ENCODE measurements around the gene LYZL6.
"Not testable (repeated sequence)": the region's sequence is repeated elsewhere in the genome, so short reads cannot be mapped to it uniquely, and the experiment has no call there.

Gene LYZL6

DNA sequence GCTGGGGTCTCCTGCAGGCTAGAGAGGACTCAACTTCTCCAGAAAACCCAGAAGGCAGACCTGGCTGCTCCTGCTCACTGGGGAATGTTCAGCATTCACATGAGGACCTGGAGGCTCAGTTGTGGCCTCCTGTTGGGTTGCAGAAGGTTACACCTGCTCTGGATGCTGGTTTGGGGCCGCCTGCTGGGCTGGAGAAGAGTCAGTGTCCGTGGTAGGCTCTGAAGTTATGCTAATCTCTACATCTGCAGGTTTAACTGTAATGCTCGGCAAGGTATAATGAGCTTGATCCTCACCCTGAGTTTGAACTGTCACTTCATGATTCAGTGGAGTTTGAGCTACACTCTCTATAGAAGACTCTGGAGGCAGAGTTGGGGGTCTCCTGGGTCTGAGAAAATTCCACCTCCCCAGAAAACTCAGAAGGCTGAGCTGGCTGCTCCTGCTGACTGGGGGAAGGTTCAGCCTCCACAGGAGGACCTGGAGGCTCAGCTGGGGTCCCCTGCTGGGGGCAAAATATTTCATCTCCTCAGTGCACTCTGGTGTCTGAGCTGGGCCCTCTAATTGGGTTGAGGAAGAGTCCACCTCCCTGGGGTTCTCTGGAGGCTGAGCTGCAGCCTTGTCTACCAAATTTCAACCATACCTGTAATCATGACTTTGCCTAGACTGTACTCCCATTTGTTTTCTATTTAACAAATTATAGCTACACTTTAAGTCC lies 36.4 kb downstream of the LYZL6 start:
- DNase-seq (ENCODE audit: low spot score): no peak

GRCh38 chr17:35906191-35906925 lies 37.2 kb downstream of the LYZL6 start:
- DNase-seq (ENCODE audit: low spot score): no peak

DNA sequence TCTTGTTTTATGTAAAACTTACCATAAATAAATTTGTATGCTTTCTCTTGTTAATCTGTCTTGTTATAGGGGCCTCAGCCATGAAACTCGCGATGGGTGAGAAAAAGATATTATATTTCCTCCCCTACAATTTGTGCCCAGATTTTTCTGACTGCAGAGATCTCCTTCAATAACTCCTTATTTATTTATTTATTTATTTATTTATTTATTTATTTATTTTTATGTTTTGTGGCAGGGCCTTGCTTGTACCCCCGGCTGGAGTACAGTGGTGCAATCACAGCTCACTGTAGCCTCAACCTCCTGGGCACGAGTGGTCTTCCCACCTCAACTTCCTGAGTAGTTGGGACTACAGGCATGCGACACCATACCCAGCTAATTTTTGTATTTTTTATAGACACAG lies 40.1 kb downstream of the LYZL6 start:
- DNase-seq (ENCODE audit: low spot score): no peak

DNA sequence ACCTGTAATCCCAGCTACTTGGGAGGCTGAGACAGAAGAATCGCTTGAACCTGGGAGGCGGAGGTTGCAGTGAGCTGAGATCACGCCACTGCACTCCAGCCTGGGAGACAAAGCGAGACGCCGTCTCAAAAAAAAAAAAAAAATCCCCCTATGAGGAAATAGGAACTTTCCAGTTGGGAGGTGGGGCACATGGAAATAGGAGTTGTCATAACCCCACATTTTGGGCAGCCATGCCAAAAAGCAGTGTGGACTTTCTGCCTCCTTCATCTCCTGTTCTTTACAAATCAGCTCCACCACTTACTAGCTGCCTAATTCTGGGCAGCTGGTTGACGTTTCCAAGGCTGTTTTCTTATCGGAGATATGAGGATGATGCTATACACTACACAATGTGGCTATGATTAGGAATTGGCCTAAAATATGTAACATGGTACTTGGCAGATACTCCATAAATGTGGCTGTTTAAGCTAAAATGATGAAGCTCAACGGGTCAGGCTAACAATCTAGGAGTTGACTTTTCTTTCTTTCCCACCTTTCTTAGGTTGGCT lies 41.8 kb downstream of the LYZL6 start:
- no peak for DNase-seq (ENCODE audit: low spot score)

- no peak for DNase-seq (ENCODE audit: low spot score)
Measured at GRCh38 chr17:35900708-35901480, 42.6 kb downstream of the LYZL6 start.

- no peak for DNase-seq (ENCODE audit: low spot score)
Measured at GRCh38 chr17:35900280-35900679, 43.2 kb downstream of the LYZL6 start.

GRCh38 chr17:35898283-35899070 lies 45.0 kb downstream of the LYZL6 start:
- no peak for DNase-seq (ENCODE audit: low spot score)

GRCh38 chr17:35897772-35898171 lies 45.7 kb downstream of the LYZL6 start:
- DNase-seq (ENCODE audit: low spot score): not testable (repeated sequence)

GRCh38 chr17:35895636-35896587 lies 47.6 kb downstream of the LYZL6 start:
- DNase-seq (ENCODE audit: low spot score): no peak

DNA sequence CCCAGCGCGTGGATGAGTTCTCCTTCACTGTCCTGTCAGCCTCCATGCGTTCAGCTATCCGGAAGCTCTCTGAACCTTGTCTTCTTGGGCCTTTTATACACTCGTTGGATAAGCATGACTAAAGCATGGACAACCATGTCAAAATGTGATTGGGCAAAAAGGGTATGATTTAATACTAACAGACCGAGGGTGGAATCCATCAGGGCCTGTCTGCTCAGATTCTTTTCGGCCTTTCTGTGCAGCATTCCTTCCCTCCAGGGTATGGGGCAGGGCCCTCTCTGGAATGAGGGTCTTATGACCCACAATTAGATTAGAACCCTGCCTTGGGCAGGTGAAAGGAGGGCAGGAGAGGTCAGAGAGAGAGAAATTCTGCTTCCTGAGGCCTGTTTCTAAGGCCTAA lies 49.3 kb downstream of the LYZL6 start:
- DNase-seq (ENCODE audit: low spot score): no peak

DNA sequence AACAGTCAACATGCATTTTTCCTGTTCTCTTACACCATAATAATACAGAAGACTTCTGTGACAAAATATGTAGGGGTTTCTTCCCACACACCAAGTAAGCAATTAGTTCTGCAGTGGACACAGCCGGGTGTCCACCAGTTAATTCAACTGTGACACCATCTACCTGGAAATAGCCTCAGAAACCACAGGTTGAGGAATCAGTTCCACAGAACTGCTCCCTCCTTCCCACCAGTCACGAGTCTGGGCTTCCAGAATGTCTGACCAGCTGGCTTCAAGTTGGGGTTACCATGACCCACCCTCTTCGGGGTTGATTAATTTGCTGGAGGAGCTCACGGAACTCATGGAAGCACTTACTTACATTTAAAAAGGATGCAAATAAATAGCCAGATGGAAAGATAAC lies 49.8 kb downstream of the LYZL6 start:
- DNase-seq (ENCODE audit: low spot score): no peak

GRCh38 chr17:35892091-35893035 lies 51.1 kb downstream of the LYZL6 start:
- DNase-seq (ENCODE audit: low spot score): no peak

GRCh38 chr17:35891269-35891668 lies 52.2 kb downstream of the LYZL6 start:
- no peak for DNase-seq (ENCODE audit: low spot score)

- DNase-seq (ENCODE audit: low spot score): no peak
Measured at GRCh38 chr17:35890774-35891155, 52.7 kb downstream of the LYZL6 start.

DNA sequence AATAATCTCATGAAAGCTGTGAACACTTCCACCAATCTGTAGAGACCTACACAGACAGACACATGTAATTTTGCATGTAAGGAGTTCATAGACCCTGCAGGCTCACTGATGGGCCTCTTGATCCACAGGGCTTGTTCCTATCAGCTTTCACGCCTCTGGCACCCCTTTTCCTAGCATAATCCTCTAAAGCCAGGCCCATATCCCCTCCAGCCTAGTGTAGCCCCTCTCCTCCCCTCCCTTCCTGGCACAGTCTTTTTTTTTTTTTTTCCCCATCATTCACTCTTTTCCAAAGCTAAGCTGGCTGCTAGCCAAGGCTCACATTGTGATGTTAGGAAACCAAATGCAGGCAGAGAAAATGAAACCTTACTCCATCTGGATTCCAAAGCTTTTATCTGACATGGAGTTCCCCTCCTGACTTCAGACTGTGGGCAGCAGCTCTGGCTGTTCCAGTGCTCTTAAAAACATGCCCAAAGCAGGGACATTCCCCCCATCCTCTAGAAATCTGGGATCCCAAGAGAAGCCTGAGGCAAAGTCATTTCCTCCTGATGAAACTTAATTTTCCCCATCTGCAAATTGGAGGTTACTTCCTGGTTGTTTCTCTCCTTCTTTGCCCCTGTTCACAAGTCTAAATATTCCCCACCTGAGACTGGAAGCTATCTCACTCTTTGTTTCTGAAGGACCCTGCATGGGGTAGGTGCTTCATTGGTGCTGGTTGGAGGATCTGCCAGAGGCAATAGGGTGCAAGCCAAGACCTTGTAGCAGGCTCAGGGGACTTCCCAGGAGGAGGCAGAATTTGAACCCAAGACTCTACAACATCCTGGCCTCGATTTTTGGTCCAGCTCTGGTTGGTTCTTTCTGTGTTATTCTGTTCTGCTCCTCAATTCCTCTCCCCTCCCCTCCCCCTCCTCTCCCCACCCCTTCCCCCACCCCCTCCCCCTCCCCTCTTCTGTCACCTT lies 53.4 kb downstream of the LYZL6 start:
- no peak for DNase-seq (ENCODE audit: low spot score)

GRCh38 chr17:35889241-35889640 lies 54.3 kb downstream of the LYZL6 start:
- no peak for DNase-seq (ENCODE audit: low spot score)
